Small intestine (tissue), 7 donors: ENCODE results near the gene TMEM132C. TPM values are rescaled to one million over a fixed set of nuclear protein-coding genes. Genes with fewer than 3 reads are reported as not detected.
A peak's percentile ranks its signal among the peaks of the same experiment; 100 is the strongest.

Source experiments
- DNase-seq, 2 donors: peaks; one replicate each; pipeline versions ENCODE4 v3.0.0 to v3.0.0-alpha.2; 2013
- FAIRE-seq: peaks from 2 replicates; lab custom pipeline; 2012; peaks lifted over from hg19 to GRCh38; lab: Jason Lieb, UNC
- H3K27ac ChIP-seq, 3 donors: one replicate each; pipeline ENCODE4 v1.5.1; 2013; ENCODE audit warnings: low read length in 2 of 3, mild to moderate bottlenecking in 2 of 3, control low read depth in 1 of 3, inconsistent platforms in 1 of 3, low read depth in 1 of 3, moderate library complexity in 1 of 3
- H3K27me3 ChIP-seq, 3 donors: one replicate each; pipeline ENCODE4 v1.6.1; 2013; ENCODE audit warnings: low read length in 3 of 3, inconsistent platforms in 1 of 3; ENCODE audit not compliant: control insufficient read depth in 3 of 3, insufficient read depth in 3 of 3
- H3K36me3 ChIP-seq, 3 donors: one replicate each; pipeline ENCODE4 v1.6.1; 2013; ENCODE audit warnings: low read length in 3 of 3, inconsistent platforms in 1 of 3, low read depth in 1 of 3, mild to moderate bottlenecking in 1 of 3, moderate library complexity in 1 of 3; ENCODE audit not compliant: control insufficient read depth in 3 of 3, insufficient read depth in 2 of 3
- H3K4me1 ChIP-seq, 3 donors: one replicate each; pipeline ENCODE4 v1.6.1; 2013; ENCODE audit warnings: low read length in 2 of 3, inconsistent platforms in 1 of 3, low read depth in 1 of 3, mild to moderate bottlenecking in 1 of 3, moderate library complexity in 1 of 3; ENCODE audit not compliant: control insufficient read depth in 3 of 3, insufficient read depth in 2 of 3
- H3K4me3 ChIP-seq, 3 donors: one replicate each; pipeline ENCODE4 v1.5.1; 2013; ENCODE audit warnings: low read length in 3 of 3, control low read depth in 1 of 3, inconsistent platforms in 1 of 3, low read depth in 1 of 3, mild to moderate bottlenecking in 1 of 3, moderate library complexity in 1 of 3
- H3K9me3 ChIP-seq, 2 donors: one replicate each; pipeline ENCODE4 v1.6.1; 2013; ENCODE audit warnings: low read depth in 1 of 2, low read length in 1 of 2; ENCODE audit not compliant: control insufficient read depth in 2 of 2, insufficient read depth in 1 of 2
- WGBS, 3 donors: extraction: QIAGEN DNeasy Blood & Tissue Kit; methylation state at CpG; one replicate each; pipeline ENCODE4 v1.1.7; 2013; 5-methylcytosine and 5-hydroxymethylcytosine counted together
- polyA plus RNA-seq, 4 donors: library from polyadenylated mRNA; stranded (reverse) in 3 of 4; unstranded in 1 of 4; fragments of 200-250 nt in 3 of 4; fragments of 120-200 nt in 1 of 4; gene quantifications; one replicate each; pipeline versions ENCODE4 v1.2.1 to v1.2.3, GENCODE V29; 2013
- donor health status: healthy with polysubstance abuse.
- donor health status: control.
- donor health status: control.
- donor health status: Bipolar disorder and iron deficiency.
- donor health status: healthy.

Gene TMEM132C
- polyA plus RNA-seq, 4 donors: 0.27 to 3.2 (median 0.27) TPM; not detected in 1

DNA sequence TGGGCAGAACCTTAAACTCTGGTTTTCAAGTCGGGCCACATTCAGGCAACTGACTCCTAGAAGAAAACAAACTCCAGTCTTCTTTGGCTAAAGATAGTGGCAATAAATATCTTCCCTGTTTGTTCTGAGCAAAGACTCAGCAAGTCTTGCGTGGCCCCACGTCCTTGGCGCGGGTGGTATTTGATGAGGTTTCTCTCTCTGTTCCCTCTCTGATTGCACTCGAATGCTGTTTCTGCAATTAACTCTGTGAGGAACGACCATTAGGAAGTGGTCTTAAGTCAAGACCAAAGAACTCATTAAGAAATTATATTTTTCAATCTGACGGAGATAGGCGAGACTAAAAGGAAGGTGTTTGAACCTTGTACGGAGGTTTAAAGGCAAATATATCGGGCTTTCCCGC is 177.6 kb downstream of the TMEM132C start:
- Histone ChIP-seq H3K27me3 (no peaks in the 10 kb centered on the region), H3K9me3 (no peaks in the 10 kb centered on the region), H3K36me3 (no peaks in the 10 kb centered on the region), H3K27ac (no peak overlapping the region), H3K4me1 (no peaks in the 10 kb centered on the region), H3K4me3 (no peak overlapping the region)
- FAIRE-seq: no peak
- DNase-seq: no peak
- WGBS, 3 donors: 39 to 55% (median 54%) methylated on average over 12 of the region's 12 CpGs

DNA sequence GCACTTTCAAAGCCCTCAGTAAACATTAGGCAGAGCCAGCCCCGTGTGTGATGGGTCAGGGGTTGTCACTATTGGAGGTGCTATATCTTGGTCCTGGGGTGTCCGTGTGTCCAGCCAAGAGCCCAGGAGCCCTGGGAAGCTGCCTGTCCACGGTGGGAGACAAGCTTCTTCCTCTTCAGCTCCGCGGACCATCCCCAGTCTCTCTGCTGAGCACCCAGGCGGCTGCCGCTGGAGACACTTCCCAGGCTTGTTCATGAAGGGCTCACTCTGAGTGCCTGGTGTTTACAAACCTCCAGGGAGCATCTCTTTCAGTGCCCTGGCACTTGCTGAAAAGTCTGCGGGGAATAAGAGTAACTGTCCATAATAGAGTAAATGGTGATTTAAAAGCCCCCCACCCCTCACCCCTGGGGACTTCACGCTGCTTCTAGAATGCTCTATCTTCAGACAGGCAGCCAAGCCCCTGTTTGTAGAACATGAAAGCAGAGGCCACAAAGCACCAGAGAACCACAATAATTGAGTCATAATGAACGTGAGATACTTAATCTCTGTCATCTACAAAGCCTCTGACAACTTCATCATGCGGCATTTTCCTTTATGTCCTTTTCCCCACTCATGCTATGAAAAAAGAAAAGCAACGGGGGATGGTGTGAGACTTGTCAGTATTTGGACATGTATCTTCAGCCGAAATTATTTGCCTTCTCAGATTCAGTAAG is 178.6 kb downstream of the TMEM132C start:
- FAIRE-seq: no peak
- 38 to 49% (median 41%) methylated on average over 13 of the region's 13 CpGs for WGBS, 3 donors

DNA sequence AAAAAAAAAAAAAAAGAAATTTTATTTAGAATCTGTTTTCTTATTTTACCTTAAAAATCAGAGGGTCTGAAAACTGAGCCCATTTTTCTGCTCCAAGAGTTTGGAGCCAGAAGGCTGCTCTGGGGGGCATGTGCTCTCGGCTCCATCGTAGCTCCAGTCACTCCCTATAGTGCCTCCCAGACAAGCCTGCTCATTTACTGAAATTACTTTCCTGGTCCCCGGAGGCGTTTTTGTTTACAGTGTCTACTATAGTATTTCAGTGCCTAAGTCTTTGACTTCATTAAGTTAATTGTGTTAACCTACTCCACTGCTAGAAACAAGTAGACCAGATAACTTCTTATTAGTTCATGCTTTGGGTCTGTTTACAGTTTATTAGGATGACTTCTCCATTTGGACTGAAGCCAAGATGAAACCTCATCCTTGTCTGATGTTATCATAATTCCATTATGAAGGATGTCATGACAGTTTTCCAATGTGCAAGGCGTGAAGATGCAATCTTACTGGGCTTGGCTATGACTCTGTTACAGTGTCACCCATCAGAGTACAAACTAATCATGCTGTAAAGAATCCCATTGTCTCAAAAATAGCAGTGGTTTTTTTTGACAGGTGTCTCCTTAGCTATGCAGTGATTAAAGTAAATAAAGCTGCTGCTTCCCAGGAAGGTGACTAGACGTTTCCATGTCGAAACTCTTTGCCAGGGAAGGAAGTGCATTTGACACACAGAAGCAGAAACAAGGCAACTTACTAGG is 182.3 kb downstream of the TMEM132C start:
- Histone ChIP-seq H3K36me3 (no peaks in the 10 kb centered on the region), H3K4me3 (no peak overlapping the region), H3K9me3 (no peaks in the 10 kb centered on the region), H3K27me3 (no peaks in the 10 kb centered on the region), H3K4me1 (no peaks in the 10 kb centered on the region), H3K27ac (no peak overlapping the region)
- 47 to 62% (median 52%) methylated on average over 7 of the region's 7 CpGs for WGBS, 3 donors
- DNase-seq (no peak), FAIRE-seq (no peak)

More for the DNA sequence above, 178.6 kb downstream of the TMEM132C start:
- no peaks in the 10 kb centered on the region for H3K36me3 ChIP-seq
- no peak overlapping the region for H3K4me3 ChIP-seq
- no peaks in the 10 kb centered on the region for H3K4me1 ChIP-seq
- H3K9me3 ChIP-seq: no peaks in the 10 kb centered on the region
- no peak overlapping the region for H3K27ac ChIP-seq
- DNase-seq: no peak
- H3K27me3 ChIP-seq: no peaks in the 10 kb centered on the region

DNA sequence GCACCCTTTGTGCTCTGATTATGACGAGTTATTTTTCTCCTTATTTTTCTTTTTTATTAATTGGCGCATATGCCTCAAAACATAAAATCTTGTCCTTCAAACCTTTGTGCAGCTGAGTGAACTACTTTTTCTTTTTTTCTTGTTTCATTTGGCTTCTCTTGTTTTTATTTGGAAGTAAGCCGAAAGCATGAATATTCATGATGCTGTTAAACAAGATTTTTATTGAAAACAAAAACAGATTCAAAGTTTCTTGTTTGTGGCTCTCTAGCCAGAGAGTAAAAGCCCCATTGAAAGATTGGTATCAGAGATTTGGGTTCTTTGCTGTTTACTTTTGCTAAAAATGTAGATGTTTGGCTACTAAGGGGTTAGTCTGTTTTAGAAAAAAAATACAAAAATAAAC is 183.8 kb downstream of the TMEM132C start:
- FAIRE-seq: no peak
- WGBS, 3 donors: 83 to 88% (median 87%) methylated on average over 3 of the region's 3 CpGs

DNA sequence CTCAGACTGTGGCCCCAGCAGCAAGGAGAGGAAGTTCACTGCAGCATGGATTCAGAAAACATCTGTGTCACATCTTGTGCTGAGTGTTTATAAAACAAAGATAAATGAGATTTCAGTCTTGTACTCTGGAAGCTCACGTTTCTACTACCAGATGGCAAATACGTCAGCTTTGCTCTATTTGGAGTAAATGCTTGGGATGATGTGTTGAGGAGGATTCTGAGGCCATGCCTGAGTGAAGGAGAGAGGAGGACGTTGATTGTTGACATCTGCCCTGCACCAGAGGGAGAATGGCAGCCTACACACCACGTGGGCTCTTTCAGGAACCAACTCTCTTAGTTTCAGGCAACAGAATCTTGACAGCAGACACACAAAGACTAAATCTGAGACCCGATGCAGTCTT is 188.9 kb downstream of the TMEM132C start:
- FAIRE-seq: no peak
- Histone ChIP-seq H3K4me1 (no peaks in the 10 kb centered on the region), H3K27me3 (no peaks in the 10 kb centered on the region), H3K4me3 (no peak overlapping the region), H3K9me3 (peaks cover 0 to 5% of the 10 kb centered on the region in 2 donors), H3K27ac (no peak overlapping the region), H3K36me3 (no peaks in the 10 kb centered on the region)
- 39 to 40% (median 39%) methylated on average over 5 of the region's 5 CpGs for WGBS, 3 donors
- peak in 1 of 2 donors; percentile 21 for DNase-seq

More for the DNA sequence above, 183.8 kb downstream of the TMEM132C start:
- no peaks in the 10 kb centered on the region for H3K27me3 ChIP-seq
- no peak overlapping the region for H3K27ac ChIP-seq
- no peak overlapping the region for H3K4me3 ChIP-seq
- no peak for DNase-seq
- H3K4me1 ChIP-seq: no peaks in the 10 kb centered on the region
- H3K36me3 ChIP-seq: no peaks in the 10 kb centered on the region
- H3K9me3 ChIP-seq: no peaks in the 10 kb centered on the region

DNA sequence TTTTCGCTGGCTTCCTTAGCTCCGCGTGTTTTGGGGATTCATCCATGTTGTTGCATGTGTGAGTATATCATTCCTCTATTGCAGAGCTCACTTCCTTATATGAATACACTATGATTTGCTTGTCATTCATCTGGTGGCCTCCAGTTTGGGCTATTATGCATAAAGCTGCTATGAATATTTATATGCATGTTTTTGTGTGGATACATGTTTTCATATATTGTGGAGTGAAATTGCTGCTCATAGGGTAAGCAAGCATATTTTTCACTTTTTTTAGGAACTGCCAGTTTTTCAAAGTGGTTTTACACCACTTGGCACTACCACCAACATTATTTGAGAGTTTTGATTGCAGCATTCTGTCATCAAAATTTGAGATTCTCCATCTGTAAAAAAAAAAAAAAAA is 190.0 kb downstream of the TMEM132C start:
- H3K9me3 ChIP-seq: peaks cover 0 to 5% of the 10 kb centered on the region in 2 donors
- WGBS, 3 donors: 93 to 100% (median 95%) methylated on average over 3 of the region's 3 CpGs
- DNase-seq: no peak
- H3K27ac ChIP-seq: no peak overlapping the region
- H3K36me3 ChIP-seq: no peaks in the 10 kb centered on the region
- H3K4me3 ChIP-seq: no peak overlapping the region
- no peaks in the 10 kb centered on the region for H3K27me3 ChIP-seq
- H3K4me1 ChIP-seq: no peaks in the 10 kb centered on the region
- no peak for FAIRE-seq

DNA sequence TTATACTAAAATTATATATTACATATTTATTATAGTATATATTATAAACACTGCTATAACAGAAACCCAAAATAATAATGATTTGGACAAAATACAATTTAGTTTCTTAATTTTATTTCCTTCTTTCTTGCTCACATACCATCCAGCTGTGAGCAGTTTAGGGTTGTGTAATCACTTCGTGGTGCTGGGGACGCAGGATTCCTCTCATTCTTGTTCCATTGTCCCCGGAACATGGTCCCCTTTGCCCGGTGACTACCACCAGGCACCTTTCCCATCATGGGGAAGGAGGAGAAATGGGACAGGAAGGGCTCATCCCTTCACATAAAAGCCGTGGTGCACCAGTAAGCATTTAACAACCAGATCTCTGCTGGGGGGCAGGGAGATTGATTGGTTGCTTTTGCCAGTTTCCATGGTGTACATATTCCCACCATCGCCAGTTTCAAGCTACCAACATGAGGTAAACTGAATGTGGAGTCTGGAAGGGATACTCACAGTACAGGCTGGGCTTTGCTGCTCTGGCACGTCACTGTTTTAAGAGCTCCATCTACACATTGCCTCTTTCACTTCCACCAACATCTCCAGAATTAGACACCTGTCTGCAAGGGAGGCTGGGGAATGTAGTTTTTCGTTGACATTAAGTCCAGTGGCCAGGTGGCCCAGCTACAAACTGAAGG is 191.5 kb downstream of the TMEM132C start:
- no peaks in the 10 kb centered on the region for H3K27me3 ChIP-seq
- DNase-seq (no peak), FAIRE-seq (no peak)
- no peak overlapping the region for H3K27ac ChIP-seq
- 43 to 64% (median 51%) methylated on average over 8 of the region's 8 CpGs for WGBS, 3 donors
- no peaks in the 10 kb centered on the region for H3K36me3 ChIP-seq
- H3K4me1 ChIP-seq: no peaks in the 10 kb centered on the region
- peaks cover 0 to 5% of the 10 kb centered on the region in 2 donors for H3K9me3 ChIP-seq
- H3K4me3 ChIP-seq: no peak overlapping the region

DNA sequence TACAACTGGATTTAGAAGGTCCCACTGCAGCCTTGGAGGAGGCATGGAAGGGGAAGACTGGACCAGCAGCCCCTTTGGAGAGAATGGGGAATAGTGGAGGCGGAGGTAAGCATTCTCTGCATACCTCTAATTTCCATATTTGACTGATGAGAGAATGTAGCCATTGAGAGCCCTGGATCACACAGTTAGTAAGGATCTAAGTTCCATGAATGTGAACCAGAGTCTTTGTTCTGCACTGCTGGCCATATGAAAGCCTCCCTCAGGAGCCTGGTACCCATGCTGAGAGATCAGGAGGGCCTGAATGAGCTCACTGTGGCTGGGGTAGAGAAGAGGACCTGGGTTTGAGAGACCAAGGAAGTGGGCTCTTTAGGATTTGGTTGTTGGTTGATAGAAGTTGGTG is 192.1 kb downstream of the TMEM132C start:
- no peak overlapping the region for H3K27ac ChIP-seq
- H3K27me3 ChIP-seq: no peaks in the 10 kb centered on the region
- 82 to 90% (median 88%) methylated on average over 1 of the region's 1 CpG for WGBS, 3 donors
- no peaks in the 10 kb centered on the region for H3K36me3 ChIP-seq
- no peak for DNase-seq
- H3K9me3 ChIP-seq: peaks cover 0 to 5% of the 10 kb centered on the region in 2 donors
- no peaks in the 10 kb centered on the region for H3K4me1 ChIP-seq
- FAIRE-seq: no peak
- no peak overlapping the region for H3K4me3 ChIP-seq
